Amygdala (tissue), 56 donors: ENCODE results near the gene ACAD10.
"Not testable (repeated sequence)": the region's sequence is repeated elsewhere in the genome, so short reads cannot be mapped to it uniquely, and the experiment has no call there.

ENCODE experiments used
- DNase-seq, 56 donors: peaks; one replicate each; lab custom pipeline; 2025; lab: John Stamatoyannopoulos, UW

ACAD10 gene

GRCh38 chr12:111747333-111747732 is 61.5 kb downstream of the ACAD10 start:
- no peak for DNase-seq

GRCh38 chr12:111748151-111748672 is 62.4 kb downstream of the ACAD10 start:
- DNase-seq = peak in 4 of 56 donors; percentile 4 to 66 (median 8)

DNA sequence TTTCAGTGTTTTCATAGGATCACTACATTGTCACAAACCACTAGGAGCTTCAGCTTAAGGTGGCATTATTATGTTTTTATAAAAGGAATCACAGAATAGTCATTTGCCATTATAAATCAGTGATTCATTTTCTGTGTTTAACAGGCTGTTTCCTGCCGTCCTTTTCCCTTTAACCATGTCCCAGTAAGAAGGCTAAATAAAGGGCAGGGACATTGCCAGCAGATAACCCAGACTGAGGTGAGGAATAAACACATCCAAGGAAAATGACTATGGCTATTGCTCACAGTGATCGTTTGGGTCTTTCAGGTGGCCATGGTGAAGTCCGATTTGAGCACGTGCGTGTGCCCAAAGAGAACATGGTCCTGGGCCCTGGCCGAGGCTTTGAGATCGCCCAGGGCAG is 63.0 kb downstream of the ACAD10 start:
- no peak for DNase-seq

DNA sequence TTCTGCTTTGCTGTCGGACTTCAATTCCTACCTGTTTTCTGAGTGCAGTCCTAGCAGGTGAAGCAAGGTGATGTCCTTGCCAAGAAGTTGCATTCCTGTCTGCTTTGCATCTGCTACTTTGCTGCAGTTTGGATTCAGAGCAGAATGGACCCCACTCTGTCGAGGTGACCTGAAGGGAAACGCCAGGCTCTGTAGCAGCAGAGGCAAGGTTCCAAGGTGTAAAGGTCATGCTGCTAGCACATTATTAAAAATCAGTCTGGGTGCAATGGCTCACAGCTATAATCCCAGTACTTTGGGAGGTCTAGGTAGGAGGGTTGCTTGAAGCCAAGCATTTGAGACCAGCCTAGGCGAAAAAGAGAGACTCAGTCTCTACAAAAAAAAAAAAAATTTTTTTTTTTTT is 63.5 kb downstream of the ACAD10 start:
- no peak for DNase-seq

DNA sequence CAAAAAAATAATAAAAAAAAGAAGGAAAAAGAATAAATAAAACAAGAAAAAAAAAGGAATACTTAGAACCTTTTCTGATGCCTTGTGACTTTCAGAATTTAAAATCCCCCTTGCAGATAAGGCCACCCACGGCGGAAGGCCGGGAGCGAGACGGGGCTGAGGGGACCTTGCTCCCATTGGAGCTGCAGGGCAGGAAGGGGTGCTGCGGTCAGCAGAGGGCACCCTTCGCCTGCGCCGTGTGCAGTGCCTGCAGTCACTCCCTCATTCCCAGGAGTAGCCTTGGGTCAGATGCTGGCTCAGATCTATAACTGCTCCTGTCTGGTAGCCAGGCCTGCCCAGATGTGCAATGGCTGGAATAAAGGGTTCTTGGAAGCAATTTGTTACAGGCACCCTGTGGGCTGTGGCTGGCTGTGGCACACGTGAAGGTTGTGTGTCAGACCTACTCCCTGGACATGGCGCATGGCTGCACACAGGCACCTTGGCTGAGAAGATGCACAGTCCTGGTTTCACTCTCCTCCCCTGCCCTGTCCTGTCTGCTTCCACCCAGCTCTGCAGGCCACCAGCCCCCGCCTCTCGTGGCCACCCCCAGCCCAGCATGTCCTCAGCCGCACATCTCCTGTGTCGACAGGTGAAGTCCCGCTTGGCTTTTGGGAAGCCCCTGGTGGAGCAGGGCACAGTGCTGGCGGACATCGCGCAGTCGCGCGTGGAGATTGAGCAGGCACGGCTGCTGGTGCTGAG is 67.5 kb downstream of the ACAD10 start:
- peak in 40 of 56 donors; percentile 7 to 67 (median 28) for DNase-seq

- peak in 25 of 56 donors; percentile 8 to 54 (median 22) for DNase-seq
Observed at GRCh38 chr12:111754671-111755070, 68.8 kb downstream of the ACAD10 start.

DNA sequence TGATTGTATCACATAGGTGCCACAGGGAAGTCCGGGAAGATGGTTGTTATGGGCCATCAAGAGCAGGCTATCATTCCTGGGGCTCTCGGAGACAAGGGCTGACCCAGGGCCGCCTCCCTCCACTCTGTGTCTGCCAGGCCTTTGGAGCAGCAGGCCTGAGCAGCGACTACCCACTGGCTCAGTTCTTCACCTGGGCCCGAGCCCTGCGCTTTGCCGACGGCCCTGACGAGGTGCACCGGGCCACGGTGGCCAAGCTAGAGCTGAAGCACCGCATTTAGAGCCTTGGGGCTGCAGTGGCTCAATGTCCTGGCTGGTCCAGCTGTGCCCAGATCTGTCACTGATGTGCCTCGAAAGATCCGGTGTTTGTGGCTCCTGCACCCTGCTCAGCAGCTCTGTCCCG is 70.3 kb downstream of the ACAD10 start:
- no peak for DNase-seq

- DNase-seq = no peak
Observed at GRCh38 chr12:111756681-111757080, 70.8 kb downstream of the ACAD10 start.

DNA sequence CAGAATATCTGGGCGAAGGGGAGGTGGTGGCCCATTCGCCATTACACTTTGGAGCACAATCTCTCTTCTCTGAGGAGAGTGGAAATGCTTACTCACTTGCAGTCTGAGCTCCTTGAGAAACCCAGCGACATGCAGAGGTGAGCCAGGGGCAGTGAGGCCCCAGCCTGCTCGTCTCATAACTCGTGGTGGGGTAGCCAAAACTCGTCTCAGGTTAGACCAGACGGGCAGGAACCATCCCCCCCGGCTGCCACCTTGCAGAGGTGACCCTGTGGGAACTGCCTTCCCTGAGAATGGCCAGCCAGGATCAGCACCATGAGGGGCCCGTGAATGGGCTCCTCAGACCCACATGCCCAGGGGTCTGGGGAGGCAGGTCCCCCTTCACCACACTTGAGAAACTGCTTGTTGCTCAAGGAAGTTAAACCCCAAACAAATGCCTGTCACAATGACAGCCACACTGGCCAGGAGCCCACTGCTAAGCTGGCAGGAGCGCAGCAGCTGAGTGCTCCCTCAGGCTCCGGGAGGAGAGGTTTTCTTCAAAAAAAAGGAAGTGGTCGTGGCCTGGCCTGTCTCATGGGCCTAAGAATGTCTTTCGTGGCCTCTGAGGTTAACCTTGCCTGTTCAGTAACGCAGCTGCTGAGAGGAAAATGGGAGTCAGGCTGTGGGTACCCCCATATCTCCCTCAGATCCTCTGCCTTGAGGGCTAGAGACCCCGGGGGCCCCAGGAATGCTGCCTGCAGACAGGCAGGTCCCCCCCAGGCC is 71.7 kb downstream of the ACAD10 start:
- DNase-seq = peak in 37 of 56 donors; percentile 11 to 67 (median 34)

DNA sequence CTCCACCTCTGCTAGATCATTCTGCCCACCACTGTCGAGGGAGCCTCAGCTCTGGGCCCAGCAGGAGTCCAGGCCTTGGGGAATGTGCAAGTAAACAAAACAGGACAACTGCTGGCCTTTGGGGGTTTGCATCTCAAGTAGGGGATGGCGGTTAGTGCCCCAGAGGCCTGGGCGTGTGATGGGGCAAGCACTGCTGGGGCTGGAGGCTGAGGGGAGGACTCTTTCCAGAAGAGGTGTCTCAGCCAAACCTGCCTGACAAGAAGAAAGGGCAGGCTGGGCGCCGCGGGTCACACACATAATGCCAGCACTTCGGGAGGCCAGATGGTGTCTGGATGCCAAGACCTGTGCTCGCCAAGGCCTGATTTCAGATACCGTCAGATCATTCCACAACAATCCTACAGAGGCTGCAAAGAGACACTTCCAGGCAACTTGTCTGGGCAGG is 72.3 kb downstream of the ACAD10 start:
- DNase-seq = peak in 4 of 56 donors; percentile 13 to 45 (median 20)

- DNase-seq = no peak
Observed at GRCh38 chr12:111759271-111759670, 73.4 kb downstream of the ACAD10 start.

DNA sequence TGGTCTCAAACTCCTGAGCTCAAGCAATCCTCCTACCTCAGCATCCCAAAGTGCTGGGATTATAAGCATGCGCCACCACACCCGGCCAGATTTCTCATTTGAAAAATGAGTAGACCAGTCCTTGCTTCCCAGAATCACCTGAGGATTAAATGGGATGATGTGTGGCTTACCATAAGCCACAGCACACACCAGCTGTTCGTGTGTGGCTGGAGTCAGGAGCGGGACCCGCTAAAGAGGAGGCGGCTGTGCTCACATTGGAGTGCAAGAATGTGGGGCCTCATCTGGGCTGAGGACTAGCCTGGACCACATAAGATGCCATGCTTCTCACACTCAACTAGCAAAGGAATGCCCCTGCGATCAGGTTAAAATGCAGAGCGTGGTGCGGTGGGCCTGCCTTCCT is 74.1 kb downstream of the ACAD10 start:
- DNase-seq = no peak

DNA sequence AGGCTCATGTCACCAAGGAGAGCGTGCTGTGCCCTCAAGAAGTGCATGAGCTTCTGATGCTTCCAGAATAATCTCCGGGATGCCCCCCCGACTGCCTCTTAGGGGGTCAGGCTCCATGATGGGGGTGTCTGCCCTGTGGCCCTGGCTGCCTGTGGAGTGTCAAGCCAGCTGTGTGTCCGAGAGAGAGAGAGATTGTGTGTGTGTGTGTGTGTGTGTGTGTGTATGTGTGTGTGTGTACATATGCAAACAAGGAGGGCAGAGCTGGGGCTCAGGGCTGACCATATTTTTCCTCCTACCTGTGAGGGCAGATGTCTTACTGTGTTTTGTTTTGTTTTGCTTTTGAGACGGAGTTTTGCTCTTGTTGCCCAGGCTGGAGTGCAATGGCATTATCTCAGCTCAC is 75.2 kb downstream of the ACAD10 start:
- no peak for DNase-seq

- no peak for DNase-seq
Observed at GRCh38 chr12:111761706-111762105, 75.9 kb downstream of the ACAD10 start.

- DNase-seq = not testable (repeated sequence)
Observed at GRCh38 chr12:111763552-111763951, 77.7 kb downstream of the ACAD10 start.

- no peak for DNase-seq
Observed at GRCh38 chr12:111764120-111764821, 78.4 kb downstream of the ACAD10 start.

DNA sequence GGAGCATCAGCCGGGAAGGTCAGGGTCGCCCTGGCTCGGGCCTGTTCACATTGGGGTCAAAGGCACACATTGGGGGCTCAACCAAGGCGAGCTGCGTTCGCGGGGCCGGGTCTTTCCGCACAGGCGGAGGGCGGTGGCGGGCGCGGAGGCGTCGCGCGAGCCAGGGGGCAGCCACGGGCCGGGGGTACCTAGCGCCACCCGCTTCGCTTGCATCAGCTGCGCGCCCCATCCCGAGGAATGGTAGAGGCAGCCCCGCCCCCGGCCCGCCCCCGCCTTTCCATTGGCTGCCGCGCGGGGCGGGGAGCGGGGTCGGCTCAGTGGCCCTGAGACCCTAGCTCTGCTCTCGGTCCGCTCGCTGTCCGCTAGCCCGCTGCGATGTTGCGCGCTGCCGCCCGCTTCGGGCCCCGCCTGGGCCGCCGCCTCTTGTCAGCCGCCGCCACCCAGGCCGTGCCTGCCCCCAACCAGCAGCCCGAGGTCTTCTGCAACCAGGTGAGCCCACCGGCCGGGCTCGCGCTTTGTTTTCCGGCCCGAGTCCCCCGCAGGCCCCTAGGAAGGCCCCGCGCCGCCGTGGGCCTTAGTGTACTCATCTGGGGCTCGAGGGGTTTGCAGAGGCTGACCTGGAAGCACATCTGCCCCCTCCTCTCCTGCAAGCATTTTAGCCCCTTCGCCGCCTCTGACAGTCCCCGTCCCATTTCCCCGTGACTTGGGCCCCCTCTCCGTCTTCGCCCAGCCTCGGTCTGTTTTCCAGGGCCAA is 80.9 kb downstream of the ACAD10 start, which contains the start of gene ALDH2:
Gene ALDH2 (plus strand): TSS at position 326 of the 754 bp plus-strand sequence. CDS start 50 bp downstream, at position 376.
- DNase-seq = peak in 53 of 56 donors; percentile 7 to 82 (median 58)

- peak in 3 of 56 donors; percentile 15 to 35 (median 28) for DNase-seq
Observed at GRCh38 chr12:111767362-111768158, 81.7 kb downstream of the ACAD10 start.
